DND-41 (cell line): Measurements from ENCODE around the gene ANK3.

ENCODE experiments used
- ATAC-seq: fragments of 200-7000 bp; cut with Tn5 transposase; 3 replicates; pipeline ENCODE4 v1.9.1; 2021; ENCODE audit warnings: low read depth; ENCODE audit not compliant: insufficient read depth
- DNase-seq: peaks from one replicate; pipeline ENCODE4 v3.0.0-alpha.2; 2020
- H2AFZ ChIP-seq: 2 replicates; pipeline ENCODE4 v1.6.0; 2012; ENCODE audit warnings: low read depth, low read length
- H3K27ac ChIP-seq: 2 replicates; pipeline ENCODE4 v1.5.1; 2012; ENCODE audit warnings: low read length, inconsistent platforms
- H3K27me3 ChIP-seq: fragments of 200-600 bp; sonication (generic); 2 replicates; pipeline ENCODE4 v1.6.0; 2012; ENCODE audit warnings: low read length, mild to moderate bottlenecking, inconsistent platforms; ENCODE audit not compliant: insufficient read depth, poor library complexity
- H3K36me3 ChIP-seq: 2 replicates; pipeline ENCODE4 v1.5.1; 2012; ENCODE audit warnings: low read length, inconsistent platforms; ENCODE audit not compliant: insufficient read depth
- H3K4me1 ChIP-seq: 2 replicates; pipeline ENCODE4 v1.5.1; 2012; ENCODE audit warnings: mild to moderate bottlenecking, low read length; ENCODE audit not compliant: insufficient read depth
- H3K4me2 ChIP-seq: 2 replicates; pipeline ENCODE4 v1.6.0; 2012; ENCODE audit warnings: mild to moderate bottlenecking, moderate library complexity, low read length, inconsistent platforms; ENCODE audit not compliant: insufficient read depth
- H3K4me3 ChIP-seq, 2 experiments: fragments of 200-600 bp in 1 of 2; shearing (Covaris generic) in 1 of 2; 2 replicates each; pipeline ENCODE4 v1.5.1; 2012 to 2016; ENCODE audit warnings: inconsistent platforms in 2 of 2, low read length in 2 of 2, mild to moderate bottlenecking in 2 of 2, low read depth in 1 of 2, moderate library complexity in 1 of 2
- H3K79me2 ChIP-seq: 2 replicates; pipeline ENCODE4 v1.6.0; 2012; ENCODE audit warnings: low read length, inconsistent platforms; ENCODE audit not compliant: insufficient read depth
- H3K9ac ChIP-seq: 2 replicates; pipeline ENCODE4 v1.6.0; 2012; ENCODE audit warnings: low read depth, mild to moderate bottlenecking, inconsistent platforms, low read length, moderate library complexity
- H3K9me3 ChIP-seq: 2 replicates; pipeline ENCODE4 v1.5.1; 2012; ENCODE audit warnings: low read length, moderate library complexity, mild to moderate bottlenecking, inconsistent platforms; ENCODE audit not compliant: insufficient read depth, severe bottlenecking
- H4K20me1 ChIP-seq: 2 replicates; pipeline ENCODE4 v1.6.0; 2012; ENCODE audit warnings: low read length; ENCODE audit not compliant: insufficient read depth
- CTCF ChIP-seq: IDR thresholded peaks from 2 replicates; pipeline ENCODE4 v1.5.1; 2012; ENCODE audit warnings: borderline replicate concordance, low read length, moderate library complexity, mild to moderate bottlenecking; ENCODE audit not compliant: poor library complexity, severe bottlenecking; ENCODE audit errors: extremely low read depth
- EZH2 ChIP-seq: IDR thresholded peaks from 3 replicates; pipeline ENCODE4 v1.6.1; 2012; ENCODE audit warnings: borderline replicate concordance, low read depth, mild to moderate bottlenecking, moderate library complexity, low read length, inconsistent platforms; ENCODE audit not compliant: severe bottlenecking

The ANK3 gene

DNA sequence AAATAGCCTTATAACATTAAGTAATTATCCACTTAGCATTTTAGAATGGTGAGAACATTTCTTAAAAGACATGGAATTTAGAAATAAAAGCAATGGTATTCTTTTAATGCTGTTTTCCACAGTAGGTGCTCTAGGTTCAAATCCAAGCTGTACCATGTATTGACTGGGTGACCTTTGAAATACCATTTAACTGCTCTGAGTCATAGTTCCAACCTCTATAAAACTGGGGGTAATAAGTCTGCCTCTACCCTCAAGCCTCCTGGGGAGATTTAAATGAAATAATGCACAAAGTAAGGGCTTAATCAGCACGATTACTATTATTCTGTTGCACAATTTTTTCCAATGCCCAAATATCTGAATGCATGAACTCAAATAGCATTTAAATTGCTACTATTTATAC is 246.9 kb downstream of the ANK3 start:
- no peak for DNase-seq
- H3K4me1 ChIP-seq = no peaks in the 10 kb centered on the region
- no peak for ATAC-seq

DNA sequence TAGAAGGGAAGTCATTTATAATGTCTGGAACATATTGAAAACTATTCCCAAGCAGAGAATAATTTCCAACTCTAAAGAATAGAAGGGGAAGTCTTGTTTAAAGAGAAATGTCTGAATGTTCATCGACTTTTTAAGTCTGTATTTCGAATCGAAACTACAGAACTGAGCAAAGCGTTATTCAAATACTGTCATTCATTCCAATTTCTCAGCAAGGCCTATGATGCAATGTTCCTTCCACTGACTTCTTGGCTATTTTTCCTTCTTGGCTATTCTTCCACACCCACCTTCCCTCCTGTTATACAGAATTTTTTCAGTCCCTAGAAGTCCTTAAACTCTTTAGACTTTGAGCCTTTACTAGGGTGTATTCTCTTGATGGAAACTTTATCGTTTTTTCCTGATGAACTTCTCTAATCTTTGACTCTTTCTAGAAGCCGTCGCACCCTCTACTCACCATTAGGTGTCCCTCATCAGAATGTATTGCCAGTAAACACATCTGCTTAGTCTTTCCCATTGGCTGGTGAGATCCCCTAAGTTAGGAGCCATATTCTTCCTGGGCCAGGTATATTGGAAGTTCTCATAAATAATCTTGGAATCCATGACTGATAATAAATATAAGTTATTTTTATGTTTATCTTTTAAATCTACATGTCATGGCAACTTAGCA is 247.6 kb downstream of the ANK3 start:
- no peaks in the 10 kb centered on the region for H3K9me3 ChIP-seq
- no peak overlapping the region for H3K9ac ChIP-seq
- TF ChIP-seq CTCF (no peak), EZH2 (no peak)
- no peaks in the 10 kb centered on the region for H3K36me3 ChIP-seq
- H3K27ac ChIP-seq = no peak overlapping the region
- ATAC-seq (no peak), DNase-seq (no peak)
- no peaks in the 10 kb centered on the region for H3K27me3 ChIP-seq
- no peaks in the 10 kb centered on the region for H3K79me2 ChIP-seq
- no peak overlapping the region for H3K4me2 ChIP-seq
- H2AFZ ChIP-seq = no peak overlapping the region
- H3K4me1 ChIP-seq = no peaks in the 10 kb centered on the region
- H4K20me1 ChIP-seq = no peaks in the 10 kb centered on the region
- no peak overlapping the region for H3K4me3 ChIP-seq

More for the DNA sequence above, 246.9 kb downstream of the ANK3 start:
- H4K20me1 ChIP-seq = no peaks in the 10 kb centered on the region
- H3K4me3 ChIP-seq = no peak overlapping the region
- TF ChIP-seq CTCF (no peak), EZH2 (no peak)
- H3K27ac ChIP-seq = no peak overlapping the region
- no peak overlapping the region for H3K9ac ChIP-seq
- no peaks in the 10 kb centered on the region for H3K36me3 ChIP-seq
- no peak overlapping the region for H2AFZ ChIP-seq
- H3K79me2 ChIP-seq = no peaks in the 10 kb centered on the region
- no peak overlapping the region for H3K4me2 ChIP-seq
- H3K9me3 ChIP-seq = no peaks in the 10 kb centered on the region
- no peaks in the 10 kb centered on the region for H3K27me3 ChIP-seq

GRCh38 chr10:60140651-60141632 is 248.7 kb downstream of the ANK3 start:
- H3K4me2 ChIP-seq = no peak overlapping the region
- ATAC-seq = no peak
- no peaks in the 10 kb centered on the region for H3K4me1 ChIP-seq
- no peaks in the 10 kb centered on the region for H3K36me3 ChIP-seq
- no peaks in the 10 kb centered on the region for H3K9me3 ChIP-seq
- H2AFZ ChIP-seq = no peak overlapping the region
- H3K9ac ChIP-seq = no peak overlapping the region
- no peak for TF ChIP-seq EZH2
- TF ChIP-seq CTCF = no peak
- no peaks in the 10 kb centered on the region for H3K79me2 ChIP-seq
- H3K4me3 ChIP-seq = no peak overlapping the region
- no peaks in the 10 kb centered on the region for H4K20me1 ChIP-seq
- H3K27me3 ChIP-seq = no peaks in the 10 kb centered on the region
- H3K27ac ChIP-seq = no peak overlapping the region
- DNase-seq = no peak
